A549 (cell line): ENCODE data around the gene PSMB8. TPM values are rescaled to one million over a fixed set of nuclear protein-coding genes. Genes with fewer than 3 reads are reported as not detected.

Experiments used
- ATAC-seq, 2 experiments: fragments of 200-7000 bp in 1 of 2; fragments of >200 bp in 1 of 2; cut with Nextera tagmentation in 1 of 2; cut with Tn5 transposase in 1 of 2; 3 replicates each; pipeline versions ENCODE4 v1.8.0 to v1.9.1; 2018 to 2020; ENCODE audit warnings: mild to moderate bottlenecking in 1 of 2, moderate library complexity in 1 of 2
- CTCF ChIA-PET: fragments of 300-600 bp; sonication (Branson Sonifier 250); formaldehyde crosslinking; extraction: SDS; loops from one replicate; lab custom pipeline; 2021; ENCODE audit warnings: antibody characterized with exemption, inconsistent platforms; lab: Yijun Ruan, JAX
- POLR2A ChIA-PET: fragments of 350-600 bp; formaldehyde crosslinking; extraction: SDS; loops from one replicate; lab custom pipeline; 2021; ENCODE audit warnings: antibody characterized with exemption, inconsistent platforms; lab: Yijun Ruan, JAX
- DNase-seq, 2 experiments: peaks; one replicate each; pipeline versions ENCODE4 v3.0.0 to v3.0.0-alpha.2; 2011 to 2016; ENCODE audit warnings: low read depth in 1 of 2, low spot score in 1 of 2
- FAIRE-seq: peaks from 2 replicates; lab custom pipeline; 2011; peaks lifted over from hg19 to GRCh38; lab: Jason Lieb, UNC
- H3K27ac ChIP-seq, 2 experiments: fragments of >200 bp; sonication (Bioruptor Twin); formaldehyde crosslinking; 3 replicates each; pipeline ENCODE4 v1.5.1; 2016 to 2017
- H3K4me1 ChIP-seq: fragments of >200 bp; sonication (Bioruptor Twin); formaldehyde crosslinking; 3 replicates; pipeline ENCODE4 v1.6.1; 2016
- H3K4me2 ChIP-seq: fragments of >200 bp; sonication (Bioruptor Twin); formaldehyde crosslinking; 3 replicates; pipeline ENCODE4 v1.6.1; 2016
- H3K4me3 ChIP-seq: fragments of >200 bp; sonication (Bioruptor Twin); formaldehyde crosslinking; 3 replicates; pipeline ENCODE4 v1.5.1; 2016
- H3K9me3 ChIP-seq: fragments of >200 bp; sonication (Bioruptor Twin); formaldehyde crosslinking; 3 replicates; pipeline ENCODE4 v1.6.1; 2016
- BHLHE40 ChIP-seq: IDR thresholded peaks from 2 replicates; pipeline ENCODE4 v1.6.1; 2012; ENCODE audit warnings: low read depth, low read length, inconsistent platforms
- CBX8 ChIP-seq: fragments of 200-600 bp; sonication (generic); IDR thresholded peaks from 2 replicates; pipeline ENCODE4 v1.6.1; 2016
- CHD4 ChIP-seq: fragments of 200-600 bp; sonication (generic); IDR thresholded peaks from 2 replicates; pipeline ENCODE4 v1.6.1; 2016; ENCODE audit warnings: antibody characterized with exemption, mild to moderate bottlenecking, borderline replicate concordance
- EHMT2 ChIP-seq: fragments of 200-600 bp; sonication (generic); IDR thresholded peaks from 2 replicates; pipeline ENCODE4 v1.6.1; 2016; ENCODE audit warnings: antibody characterized with exemption, low read depth, mild to moderate bottlenecking, moderate library complexity
- ELK1 ChIP-seq: fragments of 150-350 bp; IDR thresholded peaks from 2 replicates; pipeline ENCODE4 v1.6.1; 2014; ENCODE audit warnings: low read depth, mild to moderate bottlenecking, low read length
- HEYL ChIP-seq: fragments of 250-450 bp; sonication (Bioruptor Pico); IDR thresholded peaks from 2 replicates; pipeline ENCODE4 v1.8.0; 2021; ENCODE audit warnings: mild to moderate bottlenecking, moderate library complexity
- HMGXB4 ChIP-seq: fragments of 250-450 bp; sonication (Bioruptor Pico); IDR thresholded peaks from 2 replicates; pipeline ENCODE4 v1.5.0; 2021; ENCODE audit warnings: mild to moderate bottlenecking, moderate library complexity, borderline replicate concordance
- HOXB5 ChIP-seq: fragments of 250-450 bp; sonication (Bioruptor Pico); IDR thresholded peaks from 2 replicates; pipeline ENCODE4 v1.5.0; 2020; ENCODE audit warnings: mild to moderate bottlenecking, moderate library complexity
- JUN ChIP-seq, 2 experiments: fragments of >200 bp; sonication (Bioruptor Twin); formaldehyde crosslinking; IDR thresholded peaks; 2 replicates in 1 of 2; 3 replicates in 1 of 2; pipeline ENCODE4 v1.6.1; 2016 to 2017
- KDM1A ChIP-seq: fragments of 200-600 bp; sonication (generic); IDR thresholded peaks from 2 replicates; pipeline ENCODE4 v1.6.1; 2016; ENCODE audit warnings: low read depth, mild to moderate bottlenecking
- KDM5A ChIP-seq: fragments of 200-600 bp; sonication (generic); IDR thresholded peaks from 2 replicates; pipeline ENCODE4 v1.6.1; 2016; ENCODE audit warnings: antibody characterized with exemption, mild to moderate bottlenecking
- MAFK ChIP-seq: fragments of 450-650 bp; IDR thresholded peaks from 2 replicates; pipeline ENCODE4 v1.6.1; 2014; ENCODE audit not compliant: partially characterized antibody
- MAX ChIP-seq: IDR thresholded peaks from 2 replicates; pipeline ENCODE4 v1.6.1; 2012
- MYC ChIP-seq: IDR thresholded peaks from 2 replicates; pipeline ENCODE4 v1.6.1; 2012; ENCODE audit warnings: mild to moderate bottlenecking, inconsistent platforms, low read length, improper control_type of control experiment, borderline replicate concordance
- NFE2L2 ChIP-seq: fragments of 150-350 bp; conservative IDR thresholded peaks from 2 replicates; pipeline ENCODE4 v1.6.1; 2014; ENCODE audit warnings: low read length
- PBX3 ChIP-seq: IDR thresholded peaks from 2 replicates; pipeline ENCODE4 v1.6.1; 2012
- PHF8 ChIP-seq: fragments of 200-600 bp; sonication (generic); IDR thresholded peaks from 2 replicates; pipeline ENCODE4 v1.6.1; 2016; ENCODE audit warnings: low read depth, mild to moderate bottlenecking, antibody characterized with exemption, moderate library complexity, borderline replicate concordance
- POLR2AphosphoS2 ChIP-seq: conservative IDR thresholded peaks from 2 replicates; pipeline ENCODE4 v1.6.1; 2012; ENCODE audit warnings: low read length, improper control_type of control experiment, inconsistent platforms
- RCOR1 ChIP-seq: fragments of 150-350 bp; IDR thresholded peaks from 2 replicates; pipeline ENCODE4 v1.6.1; 2014; ENCODE audit warnings: antibody characterized with exemption, low read length, low read depth
- RFX5 ChIP-seq: fragments of 450-650 bp; IDR thresholded peaks from 2 replicates; pipeline ENCODE4 v1.7.1; 2014; ENCODE audit warnings: antibody characterized with exemption, mild to moderate bottlenecking, moderate library complexity
- RNF2 ChIP-seq: fragments of 200-600 bp; sonication (generic); IDR thresholded peaks from 2 replicates; pipeline ENCODE4 v1.6.1; 2016; ENCODE audit warnings: low read depth, mild to moderate bottlenecking, antibody characterized with exemption, moderate library complexity, borderline replicate concordance
- SMC3 ChIP-seq: fragments of >200 bp; sonication (Bioruptor Twin); formaldehyde crosslinking; IDR thresholded peaks from 3 replicates; pipeline ENCODE4 v1.6.1; 2018; ENCODE audit warnings: inconsistent platforms
- SREBF2 ChIP-seq: fragments of 450-650 bp; IDR thresholded peaks from 2 replicates; pipeline ENCODE4 v1.6.1; 2014; ENCODE audit warnings: mild to moderate bottlenecking, moderate library complexity
- TFCP2L1 ChIP-seq: fragments of 250-450 bp; sonication (Bioruptor Pico); IDR thresholded peaks from 2 replicates; pipeline ENCODE4 v1.5.0; 2021; ENCODE audit warnings: mild to moderate bottlenecking
- ZC3H11A ChIP-seq: fragments of 450-650 bp; IDR thresholded peaks from 2 replicates; pipeline ENCODE4 v1.6.1; 2014; ENCODE audit warnings: antibody characterized with exemption, mild to moderate bottlenecking
- ZFP36 ChIP-seq: fragments of 450-650 bp; IDR thresholded peaks from 2 replicates; pipeline ENCODE4 v1.6.1; 2014; ENCODE audit warnings: borderline replicate concordance; ENCODE audit not compliant: partially characterized antibody
- ZNF302 ChIP-seq: fragments of 250-450 bp; sonication (Bioruptor Pico); IDR thresholded peaks from 2 replicates; pipeline ENCODE4 v1.9.0; 2021; ENCODE audit warnings: inconsistent platforms, mild to moderate bottlenecking, moderate library complexity
- WGBS: methylation state at CpG from one replicate; pipeline ENCODE4 v1.1.6; 2017; ENCODE audit errors: missing lambda C conversion rate; 5-methylcytosine and 5-hydroxymethylcytosine counted together
- polyA plus RNA-seq, 4 experiments: library from polyadenylated mRNA; depleted of rRNA in 3 of 4; stranded (reverse); fragments of >200 nt; fragmentation: RNase III in 1 of 4; extraction: RNeasy Plus Mini Kit Qiagen cat#74134 plus additional on column Dnase treatment in 1 of 4; gene quantifications; 2 replicates in 3 of 4; 3 replicates in 1 of 4; pipeline ENCODE4 v1.2.3, GENCODE V29; 2011 to 2017

The PSMB8 gene
- polyA plus RNA-seq, 2 of the 4 experiments (the other 2 are of a cell fraction) = 14.6 to 20.2 TPM

GRCh38 chr6:32819729-32820128 lies 24.1 kb downstream of the PSMB8 start:
- FAIRE-seq (no peak), DNase-seq (peak in 1 of 2 experiments; percentile 43), ATAC-seq (peak in 1 of 2 experiments; percentile 29; a peak in 1 of 6 replicates)
- peak overlapping the region; percentile 21 to 39; a peak in 2 of 6 replicates for H3K27ac ChIP-seq
- no peaks in the 10 kb centered on the region for H3K9me3 ChIP-seq
- ChIA-PET CTCF (interaction anchor here (0.6 to 3.7 kb wide), 2 partner anchors 19 to 612 kb away, joined by 3 to 21 read pairs; partner anchors contain the start of gene TAP2), POLR2A (no interaction called here)
- 44% methylated on average over 3 of the region's 3 CpGs for WGBS
- H3K4me1 ChIP-seq = peaks cover 7% of the 10 kb centered on the region; the same call in 2 of the 3 replicates
- no peak overlapping the region for H3K4me2 ChIP-seq
- TF ChIP-seq CHD4 = no peak
- no peak for TF ChIP-seq MYC
- no peak for TF ChIP-seq ZC3H11A
- no peak for TF ChIP-seq TFCP2L1 (CRISPR knock-in tag)
- TF ChIP-seq MAFK = peak; percentile 69
- no peak for TF ChIP-seq ZFP36
- TF ChIP-seq ZNF302 (CRISPR knock-in tag) = no peak
- no peak for TF ChIP-seq CBX8
- TF ChIP-seq NFE2L2 = 0 out of 2 replicates have a peak, but pooled peaks have one; percentile 59
- no peak for TF ChIP-seq PHF8
- no peak overlapping the region for H3K4me3 ChIP-seq

GRCh38 chr6:32818867-32819266 lies 25.0 kb downstream of the PSMB8 start:
- peaks cover 7% of the 10 kb centered on the region; the same call in 2 of the 3 replicates for H3K4me1 ChIP-seq
- no peak for FAIRE-seq
- H3K4me3 ChIP-seq = no peak overlapping the region
- 58% methylated on average over 2 of the region's 2 CpGs for WGBS
- H3K4me2 ChIP-seq = no peak overlapping the region
- H3K9me3 ChIP-seq = no peaks in the 10 kb centered on the region
- H3K27ac ChIP-seq = no peak overlapping the region
- TF ChIP-seq KDM5A = no peak
- no peak for TF ChIP-seq HEYL (CRISPR knock-in tag)
- CTCF ChIA-PET = interaction anchor here (0.6 to 3.7 kb wide), 2 partner anchors 20 to 611 kb away, joined by 3 to 21 read pairs; partner anchors contain the start of gene TAP2
- POLR2A ChIA-PET = no interaction called here
- ATAC-seq = no peak
- no peak for DNase-seq

GRCh38 chr6:32816746-32817204 lies 27.1 kb downstream of the PSMB8 start, which contains the start of gene HLA-DOB:
HLA-DOB (minus strand) TSS chr6:32817002; CDS start chr6:32816951, 51 bp downstream.
- FAIRE-seq = no peak
- H3K4me3 ChIP-seq = no peak within 1 kb of the TSS
- peak in 1 of 2 experiments; percentile 53; a peak in 2 of 6 replicates for ATAC-seq
- DNase-seq = peak in 1 of 2 experiments; percentile 7
- no peak within 1 kb of the TSS for H3K4me2 ChIP-seq
- H3K9me3 ChIP-seq = no peaks in the 10 kb centered on the region
- WGBS = 35% methylated on average over 3 of the region's 3 CpGs
- no peak within 1 kb of the TSS for H3K27ac ChIP-seq
- ChIA-PET POLR2A (no interaction called here), CTCF (no interaction called here)
- peak; percentile 96 for TF ChIP-seq RFX5
- no peak for TF ChIP-seq KDM5A
- no peak for TF ChIP-seq RNF2
- TF ChIP-seq HMGXB4 = no peak
- peaks cover 7% of the 10 kb centered on the region; the same call in 2 of the 3 replicates for H3K4me1 ChIP-seq

- Histone ChIP-seq H3K4me2 (no peak overlapping the region), H3K4me3 (no peak overlapping the region), H3K27ac (no peak overlapping the region), H3K9me3 (no peaks in the 10 kb centered on the region), H3K4me1 (peaks cover 7% of the 10 kb centered on the region; the same call in 2 of the 3 replicates)
- 83% methylated on average over 2 of the region's 2 CpGs for WGBS
- DNase-seq = no peak
- ATAC-seq = no peak
- FAIRE-seq = no peak
- ChIA-PET POLR2A (no interaction called here), CTCF (no interaction called here)
- TF ChIP-seq POLR2AphosphoS2 (no peak), RNF2 (no peak), RCOR1 (no peak), PBX3 (no peak), JUN (IDR thresholded peaks at IDR 0.05) (no peak), ELK1 (no peak), ZNF302 (CRISPR knock-in tag) (no peak), SMC3 (no peak), BHLHE40 (no peak), EHMT2 (no peak), MAX (no peak), SREBF2 (no peak), ZFP36 (no peak), KDM1A (no peak), HEYL (CRISPR knock-in tag) (no peak), CBX8 (no peak), HOXB5 (no peak), RFX5 (no peak)
These were observed 27.9 kb downstream of the PSMB8 start for GRCh38 chr6:32815996-32816395.
